ENCODE results near the gene MRPL30. TPM values are rescaled to one million over a fixed set of nuclear protein-coding genes. Genes with fewer than 3 reads are reported as not detected.

The MRPL30 gene
- total RNA-seq, 1 experiment from 2014 or later: 38.8 TPM

DNA sequence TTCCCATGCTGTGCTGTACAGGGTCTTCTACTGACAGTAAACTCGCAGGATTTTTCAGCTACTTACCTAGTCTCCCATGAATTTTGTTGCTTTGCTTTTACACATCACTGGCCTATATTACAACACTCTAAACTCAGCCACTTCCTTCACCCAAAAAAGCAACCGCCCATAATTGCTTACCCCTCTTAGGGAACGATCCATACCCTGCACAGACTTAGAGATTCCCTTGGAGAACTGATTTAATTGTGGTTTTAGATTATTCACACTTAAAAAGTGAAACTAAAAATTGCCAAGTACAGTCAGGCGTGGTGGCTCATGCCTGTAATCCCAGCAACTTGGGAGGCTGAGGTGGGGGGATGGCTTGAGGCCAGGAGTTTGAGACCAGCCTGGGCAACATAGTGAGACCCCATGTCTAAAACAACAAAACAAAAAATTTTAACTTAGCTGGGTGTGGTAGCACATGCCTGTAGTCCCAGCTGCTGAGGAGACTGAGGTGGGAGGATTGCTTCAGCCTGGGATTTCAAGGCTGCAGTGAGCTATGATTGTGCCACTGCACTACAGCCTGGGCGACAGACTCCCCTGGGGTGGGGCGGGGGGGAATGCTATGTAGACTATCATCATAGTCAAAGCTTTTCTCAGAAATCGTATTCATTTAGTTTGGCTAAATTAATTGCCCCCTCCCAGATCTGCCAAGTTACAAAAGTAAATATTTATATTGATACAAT lies 19.3 kb downstream of the MRPL30 start:
- intact Hi-C loops (cut with micrococcal nuclease; ENCODE audit: unreplicated experiment): no loop called here
- no peak overlapping the region for H3K4me3 Mint-ChIP-seq (ENCODE audit: low read depth, unreplicated experiment)
- BruUV-seq (replicated peaks): no TSS peak
- CTCF ChIA-PET: interaction anchor here (0.6 kb wide), 1 partner anchor 213 kb away, joined by 4 read pairs; no protein-coding TSS in a partner anchor
- TF ChIP-seq, protein P1, sequence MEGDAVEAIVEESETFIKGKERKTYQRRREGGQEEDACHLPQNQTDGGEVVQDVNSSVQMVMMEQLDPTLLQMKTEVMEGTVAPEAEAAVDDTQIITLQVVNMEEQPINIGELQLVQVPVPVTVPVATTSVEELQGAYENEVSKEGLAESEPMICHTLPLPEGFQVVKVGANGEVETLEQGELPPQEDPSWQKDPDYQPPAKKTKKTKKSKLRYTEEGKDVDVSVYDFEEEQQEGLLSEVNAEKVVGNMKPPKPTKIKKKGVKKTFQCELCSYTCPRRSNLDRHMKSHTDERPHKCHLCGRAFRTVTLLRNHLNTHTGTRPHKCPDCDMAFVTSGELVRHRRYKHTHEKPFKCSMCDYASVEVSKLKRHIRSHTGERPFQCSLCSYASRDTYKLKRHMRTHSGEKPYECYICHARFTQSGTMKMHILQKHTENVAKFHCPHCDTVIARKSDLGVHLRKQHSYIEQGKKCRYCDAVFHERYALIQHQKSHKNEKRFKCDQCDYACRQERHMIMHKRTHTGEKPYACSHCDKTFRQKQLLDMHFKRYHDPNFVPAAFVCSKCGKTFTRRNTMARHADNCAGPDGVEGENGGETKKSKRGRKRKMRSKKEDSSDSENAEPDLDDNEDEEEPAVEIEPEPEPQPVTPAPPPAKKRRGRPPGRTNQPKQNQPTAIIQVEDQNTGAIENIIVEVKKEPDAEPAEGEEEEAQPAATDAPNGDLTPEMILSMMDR (IDR thresholded peaks at IDR 0.05; ENCODE audit: unreplicated experiment): no peak
- DNase-seq: no peak
- no peaks in the 10 kb centered on the region for H3K4me1 Mint-ChIP-seq (ENCODE audit: low read depth, unreplicated experiment)
- peaks cover 2% of the 10 kb centered on the region for H3K9me3 Mint-ChIP-seq (ENCODE audit: low read depth, unreplicated experiment)
- peaks cover 6% of the 10 kb centered on the region for H3K36me3 Mint-ChIP-seq (ENCODE audit: insufficient read depth, unreplicated experiment)
- peak overlapping the region; percentile 8 for H3K27ac Mint-ChIP-seq (ENCODE audit: unreplicated experiment)
- H3K27me3 Mint-ChIP-seq (ENCODE audit: unreplicated experiment): no peaks in the 10 kb centered on the region

DNA sequence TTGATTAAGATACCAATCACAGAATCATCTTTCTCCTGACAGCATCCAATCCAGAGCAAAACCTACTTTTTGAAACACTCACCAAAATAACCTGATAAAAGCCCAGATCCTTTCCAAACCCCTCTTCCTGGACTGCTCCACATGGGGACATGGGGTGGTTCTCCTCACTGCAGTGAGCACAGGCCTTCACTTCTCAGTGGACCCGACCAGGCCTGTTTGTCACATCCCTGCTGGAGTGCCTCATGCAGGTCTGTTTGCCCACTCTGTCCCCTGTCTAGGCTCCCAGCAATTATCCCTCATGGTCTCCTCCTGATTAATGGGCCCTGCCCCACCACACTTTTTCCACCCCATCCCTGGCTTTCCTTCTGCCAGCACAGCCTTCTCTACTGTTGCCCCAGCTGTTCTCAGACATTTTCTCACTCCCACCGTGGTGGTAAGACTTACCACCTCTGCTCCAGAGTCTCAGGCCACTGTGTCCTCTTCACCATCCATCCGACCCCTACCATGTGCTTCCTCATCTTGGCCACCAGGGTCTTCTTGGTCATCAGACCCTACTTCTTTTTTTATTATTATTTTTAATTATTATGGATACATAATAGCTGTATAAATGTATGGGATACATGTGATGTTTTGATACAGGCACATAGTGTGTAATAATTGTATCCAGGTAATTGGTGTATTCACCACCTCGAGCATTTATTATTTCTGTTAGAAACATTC lies 21.1 kb downstream of the MRPL30 start:
- Mint-ChIP-seq H3K9me3 (ENCODE audit: low read depth, unreplicated experiment) (peaks cover 10% of the 10 kb centered on the region), H3K4me3 (ENCODE audit: low read depth, unreplicated experiment) (no peak overlapping the region)
- intact Hi-C loops (cut with micrococcal nuclease; ENCODE audit: unreplicated experiment): no loop called here

DNA sequence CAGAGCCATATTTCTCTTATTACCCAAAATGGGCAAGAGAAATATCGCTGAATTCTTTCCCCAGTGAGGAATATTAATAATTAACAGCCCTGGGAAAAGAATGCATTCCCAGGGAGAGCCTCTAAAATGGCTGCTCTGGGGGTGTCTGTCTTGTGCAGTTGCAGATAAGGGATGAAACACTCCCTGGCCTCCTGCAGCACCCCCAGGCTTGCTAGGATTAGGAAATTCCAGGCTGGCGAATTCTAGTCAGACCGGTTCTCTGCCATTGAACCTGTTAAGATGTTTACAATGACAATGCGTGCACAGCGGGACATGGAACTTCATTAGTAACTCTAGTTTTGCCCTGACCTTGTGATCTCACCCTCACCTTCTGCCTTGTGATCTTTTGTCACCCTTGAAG lies 24.5 kb downstream of the MRPL30 start:
- peak; percentile 15 for DNase-seq
- no peaks in the 10 kb centered on the region for H3K4me1 Mint-ChIP-seq (ENCODE audit: low read depth, unreplicated experiment)
- peaks cover 4% of the 10 kb centered on the region for H3K36me3 Mint-ChIP-seq (ENCODE audit: insufficient read depth, unreplicated experiment)
- H3K27me3 Mint-ChIP-seq (ENCODE audit: unreplicated experiment): no peaks in the 10 kb centered on the region
- TF ChIP-seq, protein P1 (IDR thresholded peaks at IDR 0.05; ENCODE audit: unreplicated experiment): no peak
- no peak overlapping the region for H3K27ac Mint-ChIP-seq (ENCODE audit: unreplicated experiment)
- H3K4me3 Mint-ChIP-seq (ENCODE audit: low read depth, unreplicated experiment): no peak overlapping the region
- peaks cover 16% of the 10 kb centered on the region for H3K9me3 Mint-ChIP-seq (ENCODE audit: low read depth, unreplicated experiment)
- BruUV-seq (replicated peaks): no TSS peak
- intact Hi-C loops (cut with micrococcal nuclease; ENCODE audit: unreplicated experiment): no loop called here
- CTCF ChIA-PET: interaction anchor here (0.6 kb wide), 1 partner anchor 83 kb away, joined by 3 read pairs; no protein-coding TSS in a partner anchor

More for the DNA sequence above, 21.1 kb downstream of the MRPL30 start:
- no TSS peak for BruUV-seq (replicated peaks)
- no peak for DNase-seq
- Mint-ChIP-seq H3K36me3 (ENCODE audit: insufficient read depth, unreplicated experiment) (peaks cover 8% of the 10 kb centered on the region), H3K27ac (ENCODE audit: unreplicated experiment) (no peak overlapping the region), H3K27me3 (ENCODE audit: unreplicated experiment) (no peaks in the 10 kb centered on the region), H3K4me1 (ENCODE audit: low read depth, unreplicated experiment) (no peaks in the 10 kb centered on the region)
- CTCF ChIA-PET: no interaction called here
- TF ChIP-seq, protein P1 (IDR thresholded peaks at IDR 0.05; ENCODE audit: unreplicated experiment): no peak

DNA sequence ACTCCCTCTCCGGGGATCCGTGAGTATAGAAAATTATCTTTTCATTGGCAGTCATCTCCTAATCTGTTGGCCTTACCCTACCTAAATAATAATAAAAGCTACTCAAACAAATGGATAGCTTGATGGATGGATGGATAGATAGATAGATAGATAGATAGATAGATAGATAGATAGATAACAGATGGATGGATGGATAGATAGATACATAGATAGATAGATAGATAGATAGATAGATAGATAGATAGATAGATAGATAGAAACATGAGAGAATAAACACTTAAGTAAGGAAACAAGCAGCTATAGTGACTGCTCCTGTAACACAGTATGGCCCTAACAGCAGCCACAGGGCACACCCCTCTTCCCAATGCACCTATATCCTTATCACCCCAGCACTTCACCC lies 35.1 kb downstream of the MRPL30 start:
- Mint-ChIP-seq H3K4me1 (ENCODE audit: low read depth, unreplicated experiment) (no peaks in the 10 kb centered on the region), H3K27ac (ENCODE audit: unreplicated experiment) (no peak overlapping the region), H3K9me3 (ENCODE audit: low read depth, unreplicated experiment) (no peaks in the 10 kb centered on the region), H3K36me3 (ENCODE audit: insufficient read depth, unreplicated experiment) (no peaks in the 10 kb centered on the region), H3K27me3 (ENCODE audit: unreplicated experiment) (no peaks in the 10 kb centered on the region), H3K4me3 (ENCODE audit: low read depth, unreplicated experiment) (no peak overlapping the region)
- no TSS peak for BruUV-seq (replicated peaks)
- TF ChIP-seq, protein P1 (IDR thresholded peaks at IDR 0.05; ENCODE audit: unreplicated experiment): no peak
- CTCF ChIA-PET: no interaction called here
- no peak for DNase-seq
- intact Hi-C loops (cut with micrococcal nuclease; ENCODE audit: unreplicated experiment): no loop called here

Data from Calu3 (cell line).